Panc1 (cell line): ENCODE data around the gene PRKACB.

Experiments
- CTCF ChIP-seq: fragments of 450-650 bp; IDR thresholded peaks from 2 replicates; pipeline ENCODE4 v1.5.1; 2017; ENCODE audit warnings: mild to moderate bottlenecking
- POLR2AphosphoS5 ChIP-seq: IDR thresholded peaks from 2 replicates; pipeline ENCODE4 v1.6.1; 2012; ENCODE audit warnings: mild to moderate bottlenecking, low read depth, low read length, moderate library complexity
- REST ChIP-seq, 2 experiments: IDR thresholded peaks; 2 replicates each; pipeline ENCODE4 v1.6.1; 2011 to 2012; ENCODE audit warnings: low read depth in 2 of 2, control low read depth in 1 of 2, low read length in 1 of 2, mild to moderate bottlenecking in 1 of 2, moderate library complexity in 1 of 2; ENCODE audit not compliant: insufficient read depth in 1 of 2
- SIN3A ChIP-seq: IDR thresholded peaks from 2 replicates; pipeline ENCODE4 v1.6.1; 2012; ENCODE audit warnings: low read depth, mild to moderate bottlenecking, low read length, moderate library complexity, borderline replicate concordance; ENCODE audit not compliant: insufficient read depth
- TCF7L2 ChIP-seq: IDR thresholded peaks from 2 replicates; pipeline ENCODE4 v1.6.1; 2011; ENCODE audit warnings: mild to moderate bottlenecking, low read depth, low read length, inconsistent platforms

GRCh38 chr1:84259376-84259775 is 115.3 kb downstream of the PRKACB start:
- TF ChIP-seq CTCF (no peak), POLR2AphosphoS5 (no peak), SIN3A (no peak), TCF7L2 (no peak), REST (IDR thresholded peaks at IDR 0.05; ENCODE audit: insufficient read depth in 1 of 2, low read depth in 2 of 2, low read length in 1 of 2) (no peak)
